Activated CD4-positive, alpha-beta memory T cell treated with anti-CD3 and anti-CD28 coated beads for 36 hours (primary cell): ENCODE results near the gene AKNA. TPM values are rescaled to one million over a fixed set of nuclear protein-coding genes. Genes with fewer than 3 reads are reported as not detected.
A peak's percentile ranks its signal among the peaks of the same experiment; 100 is the strongest.

Experiments
- CTCF ChIA-PET: fragments of 350-600 bp; sonication (Branson Sonifier 250); formaldehyde crosslinking; loops from one replicate; lab custom pipeline; 2021; ENCODE audit warnings: antibody characterized with exemption, inconsistent platforms; lab: Charles Lee
- POLR2A ChIA-PET: fragments of 350-600 bp; sonication (Branson Sonifier 250); formaldehyde crosslinking; loops from one replicate; lab custom pipeline; 2021; ENCODE audit warnings: antibody characterized with exemption; lab: Charles Lee
- DNase-seq: peaks from one replicate; pipeline ENCODE4 v3.0.0-alpha.2; 2020
- H3K27ac Mint-ChIP-seq: one replicate; pipeline ENCODE4 v1.8.0; 2021; ENCODE audit warnings: mixed read lengths
- H3K27me3 Mint-ChIP-seq: one replicate; pipeline ENCODE4 v1.8.0; 2021; ENCODE audit warnings: mixed read lengths
- H3K36me3 Mint-ChIP-seq: one replicate; pipeline ENCODE4 v1.8.0; 2021; ENCODE audit warnings: mixed read lengths
- H3K4me1 Mint-ChIP-seq: one replicate; pipeline ENCODE4 v1.8.0; 2021; ENCODE audit warnings: low read depth, mixed read lengths
- H3K4me3 Mint-ChIP-seq: one replicate; pipeline ENCODE4 v1.8.0; 2021; ENCODE audit warnings: mild to moderate bottlenecking, mixed read lengths
- H3K9me3 Mint-ChIP-seq: one replicate; pipeline ENCODE4 v1.8.0; 2021; ENCODE audit warnings: mixed read lengths
- intact Hi-C: fragments of 100-400 bp; cut with micrococcal nuclease; formaldehyde crosslinking; loops from one replicate; pipeline ENCODE4 v1.15.1; 2023
- total RNA-seq, 2 experiments: library from RNA; stranded (reverse); gene quantifications; one replicate each; pipeline ENCODE4 v1.2.3, GENCODE V29; 2021

The AKNA gene
- total RNA-seq, 2 experiments from 2014 or later, result 127 to 130 TPM

DNA sequence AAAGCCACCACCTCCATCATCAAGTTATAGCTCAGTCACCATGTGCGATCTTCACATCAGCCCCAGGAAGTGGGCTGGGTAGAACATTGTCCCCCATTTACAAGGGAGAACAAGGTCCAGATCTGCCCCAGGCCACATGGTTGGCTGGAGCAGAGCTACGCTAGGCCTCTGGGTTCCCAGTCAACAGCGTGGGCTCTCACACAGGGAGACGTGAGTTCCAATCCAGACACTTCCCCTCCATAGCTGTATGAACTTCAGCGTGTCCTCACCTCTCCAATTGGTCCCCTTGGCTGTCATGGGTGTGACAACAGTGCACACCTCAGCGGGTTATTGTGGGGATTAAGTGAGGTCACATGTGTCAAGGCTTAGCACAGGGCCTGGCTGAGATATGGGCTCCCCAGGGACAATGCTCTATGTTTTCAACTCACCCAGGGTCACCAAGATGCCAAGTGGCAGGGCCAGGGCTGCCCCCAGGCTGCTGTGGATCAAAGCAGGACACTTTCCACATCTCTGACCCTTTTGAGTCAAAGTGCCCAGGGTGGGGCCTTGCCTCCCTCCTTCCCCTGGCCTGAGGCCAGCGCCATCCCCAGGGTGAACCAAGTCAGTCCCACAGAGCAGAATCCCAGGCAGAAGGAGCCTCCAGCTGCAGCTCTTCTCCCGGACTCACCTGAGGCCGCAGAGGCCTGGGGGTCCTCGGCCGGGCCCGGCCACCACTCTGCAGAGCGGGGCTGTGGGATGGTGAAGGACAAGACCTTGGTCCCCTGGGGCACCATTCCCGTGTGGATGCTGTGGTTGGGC, 19.8 kb downstream of the AKNA start:
- no peak overlapping the region for H3K4me3 Mint-ChIP-seq
- no peaks in the 10 kb centered on the region for H3K9me3 Mint-ChIP-seq
- H3K36me3 Mint-ChIP-seq, result peaks cover 68% of the 10 kb centered on the region
- H3K27ac Mint-ChIP-seq, result peak overlapping the region; percentile 87
- H3K27me3 Mint-ChIP-seq, result no peaks in the 10 kb centered on the region
- POLR2A ChIA-PET, result interaction anchor here (0.8 to 3.0 kb wide), 7 partner anchors 15 to 220 kb away, joined by 3 to 20 read pairs (median 4); partner anchors contain the start of gene AKNA
- intact Hi-C loops, result no loop called here
- H3K4me1 Mint-ChIP-seq, result peaks cover 90% of the 10 kb centered on the region
- no peak for DNase-seq
- CTCF ChIA-PET, result interaction anchor here (1.2 to 9.5 kb wide), 4 partner anchors 17 to 38 kb away, joined by 3 to 78 read pairs (median 5); partner anchors contain the start of gene AKNA

DNA sequence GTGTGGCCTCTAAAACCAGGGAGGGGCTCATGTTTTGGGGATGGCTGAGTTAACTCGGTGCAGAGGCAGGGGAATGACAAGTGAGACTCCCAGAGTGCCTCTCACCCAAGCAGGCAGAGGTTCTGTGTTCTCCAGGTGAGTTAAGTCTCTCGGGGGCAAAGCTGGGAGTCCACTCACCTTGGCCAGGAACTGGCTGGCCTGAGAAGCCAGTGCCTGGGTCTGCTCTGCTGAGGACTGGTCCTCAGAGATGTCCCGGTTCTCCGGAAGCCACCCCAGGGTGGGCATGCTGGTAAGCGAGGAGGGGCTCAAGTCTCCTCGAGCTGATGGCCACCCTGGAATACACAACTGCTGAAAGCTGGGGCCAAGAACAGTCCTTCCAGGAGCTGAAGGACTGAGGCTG, 20.4 kb downstream of the AKNA start:
- Mint-ChIP-seq H3K27ac (peak overlapping the region; percentile 87), H3K4me3 (no peak overlapping the region), H3K9me3 (no peaks in the 10 kb centered on the region), H3K4me1 (peaks cover 88% of the 10 kb centered on the region), H3K36me3 (peaks cover 66% of the 10 kb centered on the region), H3K27me3 (no peaks in the 10 kb centered on the region)
- POLR2A ChIA-PET, result interaction anchor here (0.8 to 3.0 kb wide), 6 partner anchors 15 to 221 kb away, joined by 3 to 20 read pairs (median 4); partner anchors contain the start of gene AKNA
- CTCF ChIA-PET, result interaction anchor here (1.6 to 9.5 kb wide), 2 partner anchors 18 to 38 kb away, joined by 6 to 78 read pairs; partner anchors contain the start of gene AKNA
- intact Hi-C loops, result no loop called here
- no peak for DNase-seq

DNA sequence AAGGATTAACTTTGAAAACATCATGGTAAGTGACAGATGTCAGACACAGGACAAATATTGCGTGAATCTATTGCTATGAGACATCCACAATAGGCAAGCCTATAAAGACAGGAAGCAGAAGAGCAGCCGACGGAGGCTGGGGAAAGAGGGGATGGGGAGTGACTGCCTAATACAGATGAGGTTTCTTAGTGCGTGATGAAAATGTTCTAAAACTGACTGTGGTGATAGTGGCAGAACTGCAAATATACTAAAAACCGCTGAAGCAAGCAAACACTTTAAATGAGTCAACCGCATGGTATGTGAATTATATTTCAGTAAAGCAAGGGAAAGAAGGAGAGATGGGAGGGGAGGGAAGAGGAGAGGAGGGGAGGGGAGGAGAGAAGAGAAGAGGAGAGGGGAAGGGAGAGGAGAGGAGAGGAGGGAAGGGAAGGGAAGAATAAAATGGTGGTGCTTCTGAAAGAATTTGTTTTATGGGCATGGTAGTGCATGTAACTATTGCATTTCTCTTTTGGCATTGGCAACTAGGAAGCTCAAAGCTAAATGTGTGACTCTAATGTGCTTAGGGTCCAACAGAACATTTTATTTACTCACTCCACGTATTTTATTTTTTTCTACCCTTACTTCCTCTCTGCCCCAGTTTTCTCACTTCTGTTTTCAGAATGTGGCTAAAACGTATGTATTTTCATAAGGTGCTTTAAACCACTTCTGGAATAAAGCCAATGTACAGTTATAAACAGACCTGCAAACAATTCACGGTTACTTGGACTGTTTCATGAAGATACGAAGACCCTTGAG, 21.3 kb downstream of the AKNA start:
- no peaks in the 10 kb centered on the region for H3K27me3 Mint-ChIP-seq
- peaks cover 67% of the 10 kb centered on the region for H3K36me3 Mint-ChIP-seq
- DNase-seq, result peak; percentile 75
- no peaks in the 10 kb centered on the region for H3K9me3 Mint-ChIP-seq
- POLR2A ChIA-PET, result interaction anchor here (0.8 to 3.0 kb wide), 5 partner anchors 14 to 222 kb away, joined by 3 to 20 read pairs (median 3); partner anchors contain the start of gene AKNA
- H3K27ac Mint-ChIP-seq, result peak overlapping the region; percentile 87
- CTCF ChIA-PET, result interaction anchor here (0.7 to 9.5 kb wide), 4 partner anchors 12 to 39 kb away, joined by 3 to 78 read pairs (median 6); partner anchors contain the start of gene AKNA
- peaks cover 81% of the 10 kb centered on the region for H3K4me1 Mint-ChIP-seq
- intact Hi-C loops, result loop anchor here (1.0 kb wide), 3 partner anchors 8 to 19 kb away; no protein-coding TSS in a partner anchor
- peak overlapping the region; percentile 33 for H3K4me3 Mint-ChIP-seq

DNA sequence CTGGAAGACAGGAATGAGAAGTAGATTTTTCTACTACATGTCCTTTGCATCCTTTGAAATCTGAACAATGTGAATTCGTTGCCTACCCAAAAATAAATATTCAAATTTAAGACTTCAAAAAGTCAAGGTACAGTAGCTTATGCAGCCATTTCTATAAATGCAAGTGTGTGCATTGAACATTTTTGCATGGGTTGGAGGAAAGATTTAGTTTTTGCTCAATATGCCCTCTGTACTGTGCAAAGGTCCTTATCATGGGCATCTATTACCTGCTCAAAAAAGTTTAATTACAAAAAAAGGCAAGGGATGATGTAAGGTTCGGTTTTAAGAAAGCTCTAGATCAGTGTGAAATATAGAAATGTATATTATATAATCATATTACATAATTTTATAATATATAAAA, 22.6 kb downstream of the AKNA start:
- CTCF ChIA-PET, result interaction anchor here (1.0 to 9.5 kb wide), 4 partner anchors 20 to 120 kb away, joined by 3 to 78 read pairs (median 10); partner anchors contain the start of gene AKNA
- intact Hi-C loops, result no loop called here
- POLR2A ChIA-PET, result interaction anchor here (0.9 to 3.3 kb wide), 2 partner anchors 10 to 21 kb away, joined by 5 to 52 read pairs; partner anchors contain the start of gene AKNA
- no peaks in the 10 kb centered on the region for H3K27me3 Mint-ChIP-seq
- peaks cover 80% of the 10 kb centered on the region for H3K4me1 Mint-ChIP-seq
- H3K27ac Mint-ChIP-seq, result peak overlapping the region; percentile 69
- DNase-seq, result no peak
- no peaks in the 10 kb centered on the region for H3K9me3 Mint-ChIP-seq
- H3K36me3 Mint-ChIP-seq, result peaks cover 76% of the 10 kb centered on the region
- H3K4me3 Mint-ChIP-seq, result no peak overlapping the region

GRCh38 chr9:114364134-114365041, 23.4 kb downstream of the AKNA start:
- Mint-ChIP-seq H3K27me3 (no peaks in the 10 kb centered on the region), H3K27ac (peak overlapping the region; percentile 90), H3K36me3 (peaks cover 77% of the 10 kb centered on the region), H3K4me3 (no peak overlapping the region), H3K4me1 (peaks cover 80% of the 10 kb centered on the region), H3K9me3 (no peaks in the 10 kb centered on the region)
- intact Hi-C loops, result no loop called here
- ChIA-PET CTCF (interaction anchor here (0.5 to 9.5 kb wide), 8 partner anchors 9 to 256 kb away, joined by 3 to 78 read pairs (median 4); partner anchors contain the start of gene AKNA), POLR2A (interaction anchor here (0.9 to 3.3 kb wide), 3 partner anchors 8 to 22 kb away, joined by 5 to 52 read pairs (median 15); partner anchors contain the start of gene AKNA)
- no peak for DNase-seq

DNA sequence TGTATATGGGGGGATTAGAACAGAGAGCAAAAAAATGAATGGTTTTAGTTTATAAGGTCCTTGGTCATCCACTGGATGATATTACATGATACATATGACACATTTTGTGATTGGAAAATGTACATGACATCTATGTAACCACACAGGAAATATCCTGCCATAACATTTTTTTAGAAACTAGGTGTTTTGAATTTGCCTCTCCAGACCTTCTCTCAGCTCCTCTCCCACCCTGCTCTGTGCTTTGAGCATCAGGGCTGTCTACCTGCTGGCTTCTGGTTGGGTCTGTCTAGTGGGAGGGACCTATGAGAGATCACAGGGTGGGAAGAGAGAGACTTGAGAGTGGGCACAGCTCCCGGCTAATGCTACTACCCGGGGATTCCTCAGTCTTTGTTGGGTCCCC, 24.4 kb downstream of the AKNA start:
- intact Hi-C loops, result loop anchor here (1.0 kb wide), 1 partner anchor 9 kb away; no protein-coding TSS in a partner anchor
- Mint-ChIP-seq H3K36me3 (peaks cover 77% of the 10 kb centered on the region), H3K4me3 (no peak overlapping the region), H3K4me1 (peaks cover 78% of the 10 kb centered on the region), H3K9me3 (no peaks in the 10 kb centered on the region), H3K27ac (peak overlapping the region; percentile 90), H3K27me3 (no peaks in the 10 kb centered on the region)
- ChIA-PET POLR2A (interaction anchor here (2.2 to 3.3 kb wide), 2 partner anchors 9 to 23 kb away, joined by 15 to 52 read pairs; partner anchors contain the start of gene AKNA), CTCF (interaction anchor here (1.0 to 9.5 kb wide), 6 partner anchors 10 to 290 kb away, joined by 3 to 78 read pairs (median 4); partner anchors contain the start of gene AKNA)
- DNase-seq, result no peak

DNA sequence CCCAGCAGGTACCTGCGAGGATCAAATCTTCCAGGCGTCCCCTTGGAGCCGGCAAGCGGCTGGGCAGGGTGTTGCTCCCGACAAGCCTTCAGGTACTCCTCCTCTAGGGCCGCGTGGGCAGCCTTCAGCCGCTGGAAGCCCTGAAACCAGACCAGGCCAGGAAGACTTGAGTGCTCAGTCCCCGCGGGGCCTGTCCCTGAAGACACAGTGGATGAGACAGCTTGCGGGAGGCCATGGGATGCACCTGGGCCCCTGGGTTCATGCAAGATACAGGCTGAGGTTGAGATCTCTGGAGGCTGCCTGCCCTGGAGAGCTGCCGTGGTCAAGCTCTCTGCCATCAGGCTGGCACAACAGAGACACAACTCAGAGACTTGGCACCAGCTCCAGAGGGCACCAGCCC, 25.4 kb downstream of the AKNA start:
- ChIA-PET POLR2A (interaction anchor here (2.2 to 3.3 kb wide), 2 partner anchors 10 to 24 kb away, joined by 15 to 52 read pairs; partner anchors contain the start of gene AKNA), CTCF (interaction anchor here (3.8 to 9.5 kb wide), 2 partner anchors 23 kb away, joined by 13 to 78 read pairs; partner anchors contain the start of gene AKNA)
- intact Hi-C loops, result no loop called here
- Mint-ChIP-seq H3K9me3 (no peaks in the 10 kb centered on the region), H3K27me3 (no peaks in the 10 kb centered on the region), H3K4me1 (peaks cover 72% of the 10 kb centered on the region), H3K27ac (peak overlapping the region; percentile 90), H3K4me3 (no peak overlapping the region), H3K36me3 (peaks cover 75% of the 10 kb centered on the region)
- no peak for DNase-seq

DNA sequence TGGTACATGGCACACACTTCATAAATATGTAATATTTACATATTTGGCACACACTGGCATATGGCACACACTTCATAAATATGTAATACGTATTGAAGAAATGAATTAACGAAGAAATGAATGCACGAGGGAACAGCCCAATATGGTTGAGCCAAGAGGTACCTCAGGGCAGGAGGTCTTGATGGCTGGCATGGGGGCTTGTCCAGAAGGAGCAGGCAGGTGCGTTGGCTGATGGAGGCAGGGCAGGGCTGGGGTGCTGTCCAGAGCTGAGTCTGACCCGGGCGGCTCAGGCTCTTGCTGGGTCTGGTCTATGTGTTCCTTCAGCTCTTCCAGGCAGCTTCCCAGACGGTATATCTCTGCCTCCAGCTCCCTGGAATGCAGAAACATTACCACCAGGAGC, 26.2 kb downstream of the AKNA start:
- DNase-seq, result no peak
- Mint-ChIP-seq H3K4me1 (peaks cover 64% of the 10 kb centered on the region), H3K27ac (peak overlapping the region; percentile 90), H3K4me3 (no peak overlapping the region), H3K36me3 (peaks cover 74% of the 10 kb centered on the region), H3K9me3 (no peaks in the 10 kb centered on the region), H3K27me3 (no peaks in the 10 kb centered on the region)
- POLR2A ChIA-PET, result no interaction called here
- intact Hi-C loops, result no loop called here
- CTCF ChIA-PET, result interaction anchor here (9.5 kb wide), 1 partner anchor 23 kb away, joined by 78 read pairs; the partner anchor contains the start of gene AKNA

GRCh38 chr9:114359801-114360200, 28.0 kb downstream of the AKNA start:
- CTCF ChIA-PET, result no interaction called here
- POLR2A ChIA-PET, result no interaction called here

DNA sequence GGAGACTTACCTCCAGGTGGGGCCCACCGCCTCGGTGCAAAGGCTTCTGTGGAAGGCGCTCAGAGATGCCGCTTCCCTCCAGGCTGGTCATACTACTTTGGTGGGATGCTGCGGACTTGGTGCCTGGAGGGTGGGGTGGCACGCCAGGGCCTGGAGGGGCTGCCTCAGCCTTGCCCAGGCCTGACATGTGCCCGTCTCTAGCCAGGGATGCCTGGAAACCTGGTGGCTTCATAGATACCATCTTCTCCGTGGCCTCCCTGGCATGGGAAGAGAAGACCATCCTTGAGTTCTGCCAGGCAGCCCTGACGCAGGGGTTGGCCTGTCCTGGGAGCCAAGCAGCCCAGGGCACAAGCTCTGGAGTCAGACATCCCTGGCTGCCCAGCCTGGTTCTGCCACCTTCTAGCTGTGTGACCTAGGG, 29.9 kb downstream of the AKNA start:
- Mint-ChIP-seq H3K4me1 (peaks cover 32% of the 10 kb centered on the region), H3K4me3 (no peak overlapping the region), H3K27me3 (no peaks in the 10 kb centered on the region), H3K36me3 (peaks cover 56% of the 10 kb centered on the region), H3K9me3 (no peaks in the 10 kb centered on the region), H3K27ac (peak overlapping the region; percentile 72)
- ChIA-PET CTCF (no interaction called here), POLR2A (interaction anchor here (0.6 kb wide), 1 partner anchor 24 kb away, joined by 3 read pairs; no protein-coding TSS in a partner anchor)
- intact Hi-C loops, result no loop called here
- DNase-seq, result no peak

More at GRCh38 chr9:114359801-114360200, 28.0 kb downstream of the AKNA start:
- DNase-seq, result no peak
- Mint-ChIP-seq H3K27ac (peak overlapping the region; percentile 90), H3K4me3 (no peak overlapping the region), H3K27me3 (no peaks in the 10 kb centered on the region), H3K36me3 (peaks cover 70% of the 10 kb centered on the region), H3K9me3 (no peaks in the 10 kb centered on the region), H3K4me1 (peaks cover 48% of the 10 kb centered on the region)
- intact Hi-C loops, result no loop called here
